H9 (cell line): ENCODE measurements around the gene TRAF7. TPM values are rescaled to one million over a fixed set of nuclear protein-coding genes. Genes with fewer than 3 reads are reported as not detected.
"Not testable (repeated sequence)": the region's sequence is repeated elsewhere in the genome, so short reads cannot be mapped to it uniquely, and the experiment has no call there.

Experiments
- DNase-seq: peaks from one replicate; pipeline ENCODE4 v3.0.0-alpha.2; 2017
- H2AFZ ChIP-seq: one replicate; pipeline ENCODE4 v1.6.1; 2013; ENCODE audit warnings: mild to moderate bottlenecking, low read length, control low read depth, moderate library complexity
- H2AK5ac ChIP-seq: 2 replicates; pipeline ENCODE4 v1.6.1; 2013; ENCODE audit warnings: low read length, control low read depth, mixed read lengths; ENCODE audit not compliant: insufficient read length
- H2BK120ac ChIP-seq: one replicate; pipeline ENCODE4 v1.6.1; 2013; ENCODE audit warnings: low read depth, mild to moderate bottlenecking, low read length, control low read depth, inconsistent platforms; ENCODE audit not compliant: poor library complexity, severe bottlenecking
- H2BK12ac ChIP-seq: 2 replicates; pipeline ENCODE4 v1.6.1; 2013; ENCODE audit warnings: low read length, control low read depth, mixed read lengths, low read depth; ENCODE audit not compliant: insufficient read length
- H2BK15ac ChIP-seq: 2 replicates; pipeline ENCODE4 v1.6.1; 2013; ENCODE audit warnings: low read depth, low read length, control low read depth
- H2BK20ac ChIP-seq: one replicate; pipeline ENCODE4 v1.6.1; 2013; ENCODE audit warnings: low read depth, mild to moderate bottlenecking, low read length, control low read depth, inconsistent platforms; ENCODE audit not compliant: poor library complexity, severe bottlenecking
- H2BK5ac ChIP-seq: 2 replicates; pipeline ENCODE4 v1.6.1; 2013; ENCODE audit warnings: low read length, control low read depth, mixed read lengths; ENCODE audit not compliant: insufficient read length
- H3K14ac ChIP-seq: 2 replicates; pipeline ENCODE4 v1.6.1; 2013; ENCODE audit warnings: low read length, control low read depth; ENCODE audit not compliant: insufficient read depth
- H3K18ac ChIP-seq: 2 replicates; pipeline ENCODE4 v1.6.1; 2013; ENCODE audit warnings: low read depth, mild to moderate bottlenecking, mixed read lengths, low read length, control low read depth; ENCODE audit not compliant: insufficient read length
- H3K23ac ChIP-seq: 2 replicates; pipeline ENCODE4 v1.6.1; 2013; ENCODE audit warnings: low read length, control low read depth, mixed read lengths, low read depth; ENCODE audit not compliant: insufficient read length
- H3K23me2 ChIP-seq: 2 replicates; pipeline ENCODE4 v1.6.1; 2013; ENCODE audit warnings: low read depth, mild to moderate bottlenecking, mixed read lengths, low read length, control low read depth; ENCODE audit not compliant: insufficient read length, poor library complexity, severe bottlenecking
- H3K27ac ChIP-seq: 2 replicates; pipeline ENCODE4 v1.5.1; 2013; ENCODE audit warnings: low read length, control low read depth, mixed read lengths, low read depth; ENCODE audit not compliant: insufficient read length
- H3K27me3 ChIP-seq: 2 replicates; pipeline ENCODE4 v1.6.1; 2013; ENCODE audit warnings: low read length, control low read depth, inconsistent platforms; ENCODE audit not compliant: insufficient read depth
- H3K4ac ChIP-seq: 2 replicates; pipeline ENCODE4 v1.6.1; 2013; ENCODE audit warnings: low read depth, mild to moderate bottlenecking, control low read depth, inconsistent platforms, low read length, moderate library complexity
- H3K4me1 ChIP-seq: 2 replicates; pipeline ENCODE4 v1.6.1; 2013; ENCODE audit warnings: low read length, control low read depth, inconsistent platforms; ENCODE audit not compliant: insufficient read depth
- H3K4me2 ChIP-seq: 2 replicates; pipeline ENCODE4 v1.6.1; 2013; ENCODE audit warnings: low read length, control low read depth, mixed read lengths; ENCODE audit not compliant: insufficient read length, insufficient read depth
- H3K56ac ChIP-seq: 2 replicates; pipeline ENCODE4 v1.6.1; 2013; ENCODE audit warnings: low read depth, mild to moderate bottlenecking, mixed read lengths, low read length, control low read depth; ENCODE audit not compliant: insufficient read length
- H3K79me1 ChIP-seq: 2 replicates; pipeline ENCODE4 v1.6.1; 2013; ENCODE audit warnings: low read depth, mild to moderate bottlenecking, moderate library complexity, low read length, control low read depth, inconsistent platforms; ENCODE audit not compliant: insufficient read depth, poor library complexity, severe bottlenecking
- H3K79me2 ChIP-seq: 2 replicates; pipeline ENCODE4 v1.6.1; 2013; ENCODE audit warnings: low read length, control low read depth, inconsistent platforms; ENCODE audit not compliant: insufficient read depth
- H3K9ac ChIP-seq: 2 replicates; pipeline ENCODE4 v1.6.1; 2013; ENCODE audit warnings: low read length, control low read depth, mixed read lengths; ENCODE audit not compliant: insufficient read length; ENCODE audit errors: extremely low read depth
- H3K9me3 ChIP-seq: one replicate; pipeline ENCODE4 v1.6.1; 2013; ENCODE audit warnings: low read depth, low read length, inconsistent platforms; ENCODE audit not compliant: control insufficient read depth
- H3T11ph ChIP-seq: one replicate; pipeline ENCODE4 v1.6.1; 2013; ENCODE audit warnings: mild to moderate bottlenecking, low read length, control low read depth, inconsistent platforms
- H4K20me1 ChIP-seq: one replicate; pipeline ENCODE4 v1.6.1; 2013; ENCODE audit not compliant: control insufficient read depth, insufficient read length, insufficient read depth
- H4K5ac ChIP-seq: 2 replicates; pipeline ENCODE4 v1.6.1; 2013; ENCODE audit warnings: low read depth, mild to moderate bottlenecking, mixed read lengths, low read length, control low read depth; ENCODE audit not compliant: insufficient read length
- H4K8ac ChIP-seq: replicated peaks from 2 replicates; pipeline ENCODE4 v1.6.1; 2013; ENCODE audit warnings: low read length, control low read depth, mixed read lengths, low read depth; ENCODE audit not compliant: insufficient read length
- H4K91ac ChIP-seq: 2 replicates; pipeline ENCODE4 v1.6.1; 2013; ENCODE audit warnings: low read depth, mild to moderate bottlenecking, moderate library complexity, mixed read lengths, low read length, control low read depth; ENCODE audit not compliant: insufficient read length
- H3K27ac Mint-ChIP-seq, 3 experiments: 2 replicates in 2 of 3; 3 replicates in 1 of 3; pipeline ENCODE4 v1.8.0; 2020 to 2021; ENCODE audit warnings: mixed read lengths in 3 of 3, mild to moderate bottlenecking in 1 of 3, moderate library complexity in 1 of 3
- H3K27me3 Mint-ChIP-seq: 2 replicates; pipeline ENCODE4 v1.8.0; 2021; ENCODE audit warnings: low read depth, mild to moderate bottlenecking, moderate library complexity, mixed read lengths
- H3K36me3 Mint-ChIP-seq, 3 experiments: 2 replicates in 2 of 3; 3 replicates in 1 of 3; pipeline ENCODE4 v1.8.0; 2020 to 2021; ENCODE audit warnings: low read depth in 3 of 3, mixed read lengths in 3 of 3; ENCODE audit not compliant: insufficient read depth in 1 of 3
- H3K4me1 Mint-ChIP-seq, 2 experiments: 2 replicates each; pipeline ENCODE4 v1.8.0; 2020; ENCODE audit warnings: mixed read lengths in 2 of 2
- H3K4me3 Mint-ChIP-seq, 2 experiments: 2 replicates in 1 of 2; 3 replicates in 1 of 2; pipeline ENCODE4 v1.8.0; 2020 to 2021; ENCODE audit warnings: mild to moderate bottlenecking in 2 of 2, mixed read lengths in 2 of 2, moderate library complexity in 1 of 2
- H3K9me3 Mint-ChIP-seq, 2 experiments: 2 replicates in 1 of 2; 3 replicates in 1 of 2; pipeline ENCODE4 v1.8.0; 2020; ENCODE audit warnings: mild to moderate bottlenecking in 2 of 2, mixed read lengths in 2 of 2, moderate library complexity in 1 of 2
- whole genome bisulfite sequencing: extraction: QIAGEN DNeasy Blood & Tissue Kit; methylation state at CpG from one replicate; pipeline ENCODE4 v1.1.7; 2013; ENCODE audit warnings: missing lambda C conversion rate, low lambda C conversion rate, mixed read lengths; ENCODE audit not compliant: insufficient read length; ENCODE audit errors: extremely low coverage; 5-methylcytosine and 5-hydroxymethylcytosine counted together
- total RNA-seq: library from RNA; stranded (reverse); gene quantifications from 2 replicates; pipeline ENCODE4 v1.2.1, GENCODE V29; 2021
- TF ChIP-seq, protein P1 (sequence below): fragments of 200-600 bp; sonication (generic); conservative IDR thresholded peaks from 3 replicates; pipeline ENCODE4 v1.8.0; 2021; ENCODE audit warnings: antibody characterized with exemption, mild to moderate bottlenecking

Gene TRAF7
- total RNA-seq, 1 experiment from 2014 or later = 108 TPM

DNA sequence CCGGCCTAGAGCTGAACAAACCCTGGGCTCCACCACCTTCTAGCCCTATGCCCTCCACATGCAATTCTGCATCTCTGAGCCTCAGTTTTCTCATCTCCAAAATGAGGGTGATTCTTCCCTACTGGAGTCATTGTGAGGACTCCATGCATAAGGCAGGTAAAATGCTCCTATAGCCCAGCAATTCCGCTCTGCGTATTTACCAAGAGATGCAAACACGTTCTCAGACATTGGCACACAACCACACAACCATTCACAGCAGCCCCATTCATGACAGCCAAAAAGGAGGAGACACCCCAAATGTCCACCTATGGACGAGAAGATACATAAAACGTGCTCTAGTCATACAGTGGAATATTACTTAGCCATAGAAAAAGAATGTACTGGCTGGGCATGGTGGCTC, 44.7 kb downstream of the TRAF7 start:
- Mint-ChIP-seq H3K36me3 (no peaks in the 10 kb centered on the region), H3K4me1 (peaks cover 4 to 5% of the 10 kb centered on the region in 2 experiments; a peak in 3 of 4 replicates), H3K27me3 (peaks cover 65% of the 10 kb centered on the region), H3K4me3 (no peak overlapping the region), H3K9me3 (peaks cover 0 to 9% of the 10 kb centered on the region in 2 experiments; a peak in 1 of 5 replicates), H3K27ac (no peak overlapping the region)
- Histone ChIP-seq H3K27me3 (peaks cover 8% of the 10 kb centered on the region; the same call in 1 of the 2 replicates), H3K18ac (no peak overlapping the region), H3K9ac (no peak overlapping the region), H3K23me2 (peaks cover 11% of the 10 kb centered on the region), H2AFZ (no peak overlapping the region), H3T11ph (no peak overlapping the region), H2BK120ac (no peak overlapping the region), H2AK5ac (no peak overlapping the region), H3K9me3 (no peaks in the 10 kb centered on the region), H3K79me2 (no peaks in the 10 kb centered on the region), H4K8ac (no peak overlapping the region), H3K4ac (no peak overlapping the region), H4K5ac (no peak overlapping the region), H2BK15ac (no peak overlapping the region), H4K91ac (no peak overlapping the region), H3K4me1 (no peaks in the 10 kb centered on the region), H3K14ac (no peak overlapping the region), H3K4me2 (no peak overlapping the region), H2BK12ac (no peak overlapping the region), H2BK5ac (no peak overlapping the region), H3K56ac (no peak overlapping the region), H4K20me1 (no peaks in the 10 kb centered on the region), H3K79me1 (no peaks in the 10 kb centered on the region), H3K23ac (no peak overlapping the region), H3K27ac (no peak overlapping the region), H2BK20ac (no peak overlapping the region)
- no peak for DNase-seq
- TF ChIP-seq, protein P1, sequence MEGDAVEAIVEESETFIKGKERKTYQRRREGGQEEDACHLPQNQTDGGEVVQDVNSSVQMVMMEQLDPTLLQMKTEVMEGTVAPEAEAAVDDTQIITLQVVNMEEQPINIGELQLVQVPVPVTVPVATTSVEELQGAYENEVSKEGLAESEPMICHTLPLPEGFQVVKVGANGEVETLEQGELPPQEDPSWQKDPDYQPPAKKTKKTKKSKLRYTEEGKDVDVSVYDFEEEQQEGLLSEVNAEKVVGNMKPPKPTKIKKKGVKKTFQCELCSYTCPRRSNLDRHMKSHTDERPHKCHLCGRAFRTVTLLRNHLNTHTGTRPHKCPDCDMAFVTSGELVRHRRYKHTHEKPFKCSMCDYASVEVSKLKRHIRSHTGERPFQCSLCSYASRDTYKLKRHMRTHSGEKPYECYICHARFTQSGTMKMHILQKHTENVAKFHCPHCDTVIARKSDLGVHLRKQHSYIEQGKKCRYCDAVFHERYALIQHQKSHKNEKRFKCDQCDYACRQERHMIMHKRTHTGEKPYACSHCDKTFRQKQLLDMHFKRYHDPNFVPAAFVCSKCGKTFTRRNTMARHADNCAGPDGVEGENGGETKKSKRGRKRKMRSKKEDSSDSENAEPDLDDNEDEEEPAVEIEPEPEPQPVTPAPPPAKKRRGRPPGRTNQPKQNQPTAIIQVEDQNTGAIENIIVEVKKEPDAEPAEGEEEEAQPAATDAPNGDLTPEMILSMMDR = no peak
- WGBS = no CpG with 5 or more reads among the region's 6 CpGs

DNA sequence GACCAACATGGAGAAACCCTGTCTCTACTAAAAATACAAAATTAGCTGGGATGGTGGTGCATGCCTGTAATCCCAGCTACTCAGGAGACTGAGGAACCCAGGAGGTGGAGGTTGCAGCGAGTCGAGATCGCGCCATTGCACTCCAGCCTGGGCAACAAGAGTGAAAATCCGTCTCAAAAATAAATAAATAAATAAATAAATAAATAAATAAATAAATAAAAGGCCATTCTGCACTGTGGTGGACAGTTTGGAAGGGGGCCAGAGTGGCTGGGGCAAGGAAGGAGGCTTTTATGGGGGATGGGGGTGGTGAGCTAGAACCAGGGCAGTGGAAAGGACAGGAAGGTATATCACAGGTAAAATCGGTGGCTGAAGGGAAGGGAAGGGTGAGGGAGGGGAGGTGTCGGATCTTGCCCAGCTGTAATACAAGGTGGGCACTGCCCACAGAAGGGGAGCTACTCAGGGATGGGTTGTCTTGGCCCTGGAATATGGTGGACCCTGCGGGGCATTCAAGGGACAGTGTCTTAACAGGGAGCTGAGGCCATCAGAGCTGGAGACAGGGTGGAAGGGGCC, 47.6 kb downstream of the TRAF7 start:
- no CpG with 5 or more reads among the region's 8 CpGs for WGBS
- not testable (repeated sequence) for H2BK20ac ChIP-seq, H3K27ac ChIP-seq, H3K4me2 ChIP-seq, H3T11ph ChIP-seq, H3K4me1 ChIP-seq, H3K27ac Mint-ChIP-seq, DNase-seq, H4K91ac ChIP-seq, H3K4ac ChIP-seq, H3K79me2 ChIP-seq, H3K23ac ChIP-seq, H3K9ac ChIP-seq, H2BK12ac ChIP-seq, H4K5ac ChIP-seq, H3K27me3 ChIP-seq, H2AFZ ChIP-seq, H3K9me3 Mint-ChIP-seq, H3K9me3 ChIP-seq, H3K14ac ChIP-seq, H3K56ac ChIP-seq, H4K20me1 ChIP-seq, H2BK120ac ChIP-seq, H3K4me1 Mint-ChIP-seq, H3K79me1 ChIP-seq, H2AK5ac ChIP-seq, H4K8ac ChIP-seq, H3K18ac ChIP-seq, H2BK5ac ChIP-seq, H2BK15ac ChIP-seq
- H3K4me3 Mint-ChIP-seq = peak overlapping the region in 1 of 2 experiments; percentile 25; a peak in 2 of 5 replicates
- peaks cover 7 to 18% (median 16%) of the 10 kb centered on the region in 3 experiments; a peak in 6 of 7 replicates for H3K36me3 Mint-ChIP-seq
- peaks cover 51% of the 10 kb centered on the region for H3K27me3 Mint-ChIP-seq
- peaks cover 12% of the 10 kb centered on the region for H3K23me2 ChIP-seq
